ENCODE data around the gene PTGDR. TPM values are rescaled to one million over a fixed set of nuclear protein-coding genes. Genes with fewer than 3 reads are reported as not detected.

PTGDR gene
- polyA plus RNA-seq, 1 of the 3 experiments (the other 2 are of a cell fraction) = not detected

GRCh38 chr14:52248057-52248456, 19.4 kb upstream of the PTGDR start:
- TF ChIP-seq RAD21 (IDR thresholded peaks at IDR 0.05; ENCODE audit: low read length) = no peak
- TF ChIP-seq REST (IDR thresholded peaks at IDR 0.05; ENCODE audit: low read depth, low read length) = no peak
- TF ChIP-seq POLR2AphosphoS5 (IDR thresholded peaks at IDR 0.05; ENCODE audit: low read depth, low read length) = no peak
- TF ChIP-seq IRF3 (IDR thresholded peaks at IDR 0.05; ENCODE audit: low read depth, low read length) = no peak
- no peak for TF ChIP-seq JUND (IDR thresholded peaks at IDR 0.05)
- no peak for TF ChIP-seq GATA2 (CRISPR knock-in tag; IDR thresholded peaks at IDR 0.05)
- TF ChIP-seq NFIC (IDR thresholded peaks at IDR 0.05; ENCODE audit: borderline replicate concordance) = no peak
- no peak for TF ChIP-seq CHD2 (IDR thresholded peaks at IDR 0.05; ENCODE audit: low read length, partially characterized antibody)
- TF ChIP-seq MAX (IDR thresholded peaks at IDR 0.05; ENCODE audit: low read depth) = no peak
- no peak for TF ChIP-seq TAF1 (IDR thresholded peaks at IDR 0.05; ENCODE audit: borderline replicate concordance, low read depth, low read length)
- Histone ChIP-seq H4K20me1 (ENCODE audit: insufficient read depth) (no peaks in the 10 kb centered on the region), H3K9me2 (no peaks in the 10 kb centered on the region), H3K4me3 (ENCODE audit: low read depth in 2 of 2, low read length in 1 of 2) (no peak overlapping the region), H3K79me2 (ENCODE audit: insufficient read depth) (no peaks in the 10 kb centered on the region), H3K4me1 (ENCODE audit: control insufficient read depth in 1 of 2, insufficient read depth in 2 of 2, low read depth in 1 of 2, low read length in 1 of 2) (no peaks in the 10 kb centered on the region), H3K9me3 (no peaks in the 10 kb centered on the region), H3K27me3 (ENCODE audit: insufficient read depth) (no peaks in the 10 kb centered on the region; the same call in 1 of the 2 replicates), H3K36me3 (replicated peaks in 1 of 2; ENCODE audit: control insufficient read depth in 1 of 2, insufficient read depth in 2 of 2, low read length in 1 of 2) (no peaks in the 10 kb centered on the region), H3K9ac (no peak overlapping the region), H3F3A (replicated peaks; ENCODE audit: insufficient read depth) (no peaks in the 10 kb centered on the region), H2AFZ (ENCODE audit: low read depth) (no peak overlapping the region), H3K4me2 (no peak overlapping the region), H3K27ac (ENCODE audit: low read depth in 2 of 2, low read length in 1 of 2) (no peak overlapping the region)
- CTCF ChIA-PET = no interaction called here
- DNase-seq = no peak
- POLR2A ChIA-PET = no interaction called here
- WGBS (ENCODE audit: low lambda C conversion rate) = 17% methylated on average over 2 of the region's 2 CpGs

- H4K20me1 ChIP-seq (ENCODE audit: insufficient read depth) = no peaks in the 10 kb centered on the region
- CTCF ChIA-PET = no interaction called here
- H3K27me3 ChIP-seq (ENCODE audit: insufficient read depth) = no peaks in the 10 kb centered on the region; the same call in 1 of the 2 replicates
- POLR2A ChIA-PET = no interaction called here
- H2AFZ ChIP-seq (ENCODE audit: low read depth) = no peak overlapping the region
- TF ChIP-seq YY1 (IDR thresholded peaks at IDR 0.05; ENCODE audit: low read depth) = no peak
- TF ChIP-seq POLR2AphosphoS5 (IDR thresholded peaks at IDR 0.05; ENCODE audit: low read depth, low read length) = no peak
- no peak for TF ChIP-seq RXRA (IDR thresholded peaks at IDR 0.05; ENCODE audit: borderline replicate concordance, low read depth)
- no peak for TF ChIP-seq GATA2 (CRISPR knock-in tag; IDR thresholded peaks at IDR 0.05)
- no peaks in the 10 kb centered on the region for H3F3A ChIP-seq (replicated peaks; ENCODE audit: insufficient read depth)
- H3K79me2 ChIP-seq (ENCODE audit: insufficient read depth) = no peaks in the 10 kb centered on the region
- no peaks in the 10 kb centered on the region for H3K36me3 ChIP-seq (replicated peaks in 1 of 2; ENCODE audit: control insufficient read depth in 1 of 2, insufficient read depth in 2 of 2, low read length in 1 of 2)
- no peak overlapping the region for H3K27ac ChIP-seq (ENCODE audit: low read depth in 2 of 2, low read length in 1 of 2)
- no peak overlapping the region for H3K4me3 ChIP-seq (ENCODE audit: low read depth in 2 of 2, low read length in 1 of 2)
- WGBS (ENCODE audit: low lambda C conversion rate) = 40% methylated on average over 1 of the region's 1 CpG
- H3K4me2 ChIP-seq = no peak overlapping the region
- no peaks in the 10 kb centered on the region for H3K4me1 ChIP-seq (ENCODE audit: control insufficient read depth in 1 of 2, insufficient read depth in 2 of 2, low read depth in 1 of 2, low read length in 1 of 2)
- H3K9me2 ChIP-seq = no peaks in the 10 kb centered on the region
- no peak overlapping the region for H3K9ac ChIP-seq
- H3K9me3 ChIP-seq = no peaks in the 10 kb centered on the region
- no peak for DNase-seq
Measured at GRCh38 chr14:52251724-52252123, 15.8 kb upstream of the PTGDR start.

All from SK-N-SH (cell line).